Limb (tissue), 2 donors: Measurements from ENCODE around the gene DDX24.
A peak's percentile ranks its signal among the peaks of the same experiment; 100 is the strongest.

ENCODE experiments used
- DNase-seq, 2 donors: peaks; one replicate each; pipeline ENCODE4 v3.0.0-alpha.2; 2016; ENCODE audit errors: extremely low spot score in 2 of 2

Gene DDX24

GRCh38 chr14:94031161-94031882 is 49.7 kb downstream of the DDX24 start:
- DNase-seq = no peak

GRCh38 chr14:94030571-94030970 is 50.4 kb downstream of the DDX24 start:
- DNase-seq = no peak

- no peak for DNase-seq
These were observed 51.3 kb downstream of the DDX24 start for GRCh38 chr14:94029671-94030203.

GRCh38 chr14:94029265-94029664 is 51.7 kb downstream of the DDX24 start:
- DNase-seq = no peak

- no peak for DNase-seq
These were observed 52.6 kb downstream of the DDX24 start for GRCh38 chr14:94028450-94028826.

- DNase-seq = no peak
These were observed 53.2 kb downstream of the DDX24 start for GRCh38 chr14:94027566-94028449.

GRCh38 chr14:94026889-94027469 is 54.0 kb downstream of the DDX24 start:
- no peak for DNase-seq

GRCh38 chr14:94026173-94026888 is 54.7 kb downstream of the DDX24 start, which contains the start of gene OTUB2:
Gene OTUB2, plus strand, starts transcription at chr14:94026340. Its CDS starts 198 bp downstream, at chr14:94026538.
- peak; percentile 97 to 99 for DNase-seq

GRCh38 chr14:94025720-94026119 is 55.3 kb downstream of the DDX24 start:
- DNase-seq = no peak

GRCh38 chr14:94024549-94024948 is 56.5 kb downstream of the DDX24 start:
- no peak for DNase-seq

GRCh38 chr14:94022532-94023411 is 58.2 kb downstream of the DDX24 start:
- no peak for DNase-seq

GRCh38 chr14:94021416-94022157 is 59.4 kb downstream of the DDX24 start:
- DNase-seq = no peak

- no peak for DNase-seq
These were observed 60.0 kb downstream of the DDX24 start for GRCh38 chr14:94021001-94021400.

GRCh38 chr14:94020267-94020666 is 60.7 kb downstream of the DDX24 start:
- no peak for DNase-seq

- DNase-seq = no peak
These were observed 61.7 kb downstream of the DDX24 start for GRCh38 chr14:94019329-94019728.

GRCh38 chr14:94018308-94018707 is 62.7 kb downstream of the DDX24 start:
- no peak for DNase-seq

- DNase-seq = no peak
These were observed 64.5 kb downstream of the DDX24 start for GRCh38 chr14:94016446-94016976.

- no peak for DNase-seq
These were observed 65.8 kb downstream of the DDX24 start for GRCh38 chr14:94015223-94015622.

- DNase-seq = no peak
These were observed 66.6 kb downstream of the DDX24 start for GRCh38 chr14:94014382-94014781.
